Cardiac muscle cell (in vitro differentiated cells and primary cell): ENCODE results near the gene DUOX1. TPM values are rescaled to one million over a fixed set of nuclear protein-coding genes. Genes with fewer than 3 reads are reported as not detected.
"Not testable (repeated sequence)": the region's sequence is repeated elsewhere in the genome, so short reads cannot be mapped to it uniquely, and the experiment has no call there.

Source experiments
- DNase-seq, 2 donors: peaks; one replicate each; pipeline versions ENCODE4 v3.0.0 to v3.0.0-alpha.2; 2010 to 2017; ENCODE audit warnings: low read depth in 1 of 2, low spot score in 1 of 2
- H3K27ac ChIP-seq: fragments of 200-600 bp; sonication (generic); 2 replicates; pipeline ENCODE4 v1.5.1; 2016
- H3K27me3 ChIP-seq: fragments of 200-600 bp; sonication (generic); 2 replicates; pipeline ENCODE4 v1.6.0; 2016; ENCODE audit warnings: control low read depth
- H3K36me3 ChIP-seq: fragments of 200-600 bp; sonication (generic); 2 replicates; pipeline ENCODE4 v1.5.1; 2016; ENCODE audit warnings: control low read depth
- H3K4me1 ChIP-seq: fragments of 200-600 bp; sonication (generic); 2 replicates; pipeline ENCODE4 v1.8.1; 2017; ENCODE audit warnings: low read depth, mild to moderate bottlenecking, mixed run types
- H3K4me3 ChIP-seq: fragments of 200-600 bp; sonication (generic); 2 replicates; pipeline ENCODE4 v1.5.1; 2016; ENCODE audit warnings: mild to moderate bottlenecking
- H3K9me3 ChIP-seq: fragments of 200-600 bp; sonication (generic); 2 replicates; pipeline ENCODE4 v1.5.1; 2017; ENCODE audit warnings: low read depth, mild to moderate bottlenecking, control low read depth
- polyA plus RNA-seq: library from polyadenylated mRNA; unstranded; fragments of >200 nt; fragmentation: Nextera tagmentation; extraction: Ambion mirVana; gene quantifications from 2 replicates; pipeline ENCODE4 v1.2.1, GENCODE V29; 2016
- total RNA-seq: library from RNA; depleted of rRNA; stranded (reverse); fragments of >200 nt; gene quantifications from 2 replicates; pipeline ENCODE4 v1.2.3, GENCODE V29; 2016
- TF ChIP-seq, protein P1 (sequence below): IDR thresholded peaks from 2 replicates; pipeline ENCODE4 v1.5.1; 2012; ENCODE audit warnings: low read depth, mild to moderate bottlenecking, low read length

Gene DUOX1
- total and polyA plus RNA-seq, 2 experiments from 2014 or later, result 0.45 to 6.2 TPM

DNA sequence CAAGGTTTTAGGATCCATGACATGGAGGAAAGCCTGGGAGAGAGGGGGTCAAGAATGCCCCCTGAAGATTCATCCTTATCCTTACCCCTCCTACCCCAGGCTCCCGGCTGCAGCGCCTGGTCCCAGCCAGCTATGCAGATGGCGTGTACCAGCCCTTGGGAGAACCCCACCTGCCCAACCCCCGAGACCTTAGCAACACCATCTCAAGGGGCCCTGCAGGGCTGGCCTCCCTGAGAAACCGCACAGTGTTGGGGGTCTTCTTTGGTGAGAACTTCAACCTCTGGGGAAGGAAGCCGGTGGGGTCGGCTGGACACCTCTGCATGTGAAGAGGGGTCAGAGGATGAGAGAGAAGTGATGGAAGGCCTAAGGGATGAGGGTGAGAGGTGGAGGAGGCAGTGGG lies 4.3 kb downstream of the DUOX1 start:
- no peak for DNase-seq
- TF ChIP-seq, protein P1, sequence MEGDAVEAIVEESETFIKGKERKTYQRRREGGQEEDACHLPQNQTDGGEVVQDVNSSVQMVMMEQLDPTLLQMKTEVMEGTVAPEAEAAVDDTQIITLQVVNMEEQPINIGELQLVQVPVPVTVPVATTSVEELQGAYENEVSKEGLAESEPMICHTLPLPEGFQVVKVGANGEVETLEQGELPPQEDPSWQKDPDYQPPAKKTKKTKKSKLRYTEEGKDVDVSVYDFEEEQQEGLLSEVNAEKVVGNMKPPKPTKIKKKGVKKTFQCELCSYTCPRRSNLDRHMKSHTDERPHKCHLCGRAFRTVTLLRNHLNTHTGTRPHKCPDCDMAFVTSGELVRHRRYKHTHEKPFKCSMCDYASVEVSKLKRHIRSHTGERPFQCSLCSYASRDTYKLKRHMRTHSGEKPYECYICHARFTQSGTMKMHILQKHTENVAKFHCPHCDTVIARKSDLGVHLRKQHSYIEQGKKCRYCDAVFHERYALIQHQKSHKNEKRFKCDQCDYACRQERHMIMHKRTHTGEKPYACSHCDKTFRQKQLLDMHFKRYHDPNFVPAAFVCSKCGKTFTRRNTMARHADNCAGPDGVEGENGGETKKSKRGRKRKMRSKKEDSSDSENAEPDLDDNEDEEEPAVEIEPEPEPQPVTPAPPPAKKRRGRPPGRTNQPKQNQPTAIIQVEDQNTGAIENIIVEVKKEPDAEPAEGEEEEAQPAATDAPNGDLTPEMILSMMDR, result no peak
- H3K4me3 ChIP-seq, result no peak overlapping the region
- H3K27me3 ChIP-seq, result peaks cover 78% of the 10 kb centered on the region
- H3K36me3 ChIP-seq, result no peaks in the 10 kb centered on the region
- H3K27ac ChIP-seq, result no peak overlapping the region
- no peaks in the 10 kb centered on the region for H3K4me1 ChIP-seq
- no peaks in the 10 kb centered on the region for H3K9me3 ChIP-seq

- peak in 1 of 2 donors; percentile 50 for DNase-seq
Measured at GRCh38 chr15:45134682-45135604, 5.1 kb downstream of the DUOX1 start.

DNA sequence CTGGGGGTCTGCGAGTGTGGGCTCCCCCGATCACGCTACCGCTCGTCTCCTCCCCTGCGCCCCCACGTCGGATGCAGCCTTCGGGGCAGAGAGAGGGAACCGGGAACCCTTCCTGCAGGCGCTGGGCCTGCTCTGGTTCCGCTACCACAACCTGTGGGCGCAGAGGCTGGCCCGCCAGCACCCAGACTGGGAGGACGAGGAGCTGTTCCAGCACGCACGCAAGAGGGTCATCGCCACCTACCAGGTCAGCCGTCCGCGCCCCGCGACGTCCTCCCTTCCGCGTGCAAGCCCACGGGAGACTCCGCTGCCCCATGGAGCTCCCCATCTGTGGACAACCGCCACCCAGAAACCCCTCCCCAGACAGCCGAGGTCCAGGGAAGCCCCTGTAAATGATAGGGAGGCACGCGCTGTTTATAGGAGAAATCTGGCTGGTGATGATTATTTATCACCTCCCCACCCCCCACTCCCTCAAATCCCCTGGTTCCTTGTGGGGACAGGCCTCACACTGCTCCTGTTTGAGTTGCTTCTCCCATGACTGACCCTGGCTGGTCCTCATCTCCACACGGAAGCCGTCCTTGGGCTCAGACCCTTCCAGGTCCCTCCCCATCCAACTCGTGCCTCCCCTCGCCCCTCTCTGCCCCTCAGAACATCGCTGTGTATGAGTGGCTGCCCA lies 6.0 kb downstream of the DUOX1 start:
- H3K36me3 ChIP-seq, H3K27ac ChIP-seq, H3K4me1 ChIP-seq, H3K9me3 ChIP-seq, H3K4me3 ChIP-seq, DNase-seq: not testable (repeated sequence)
- peaks cover 60% of the 10 kb centered on the region for H3K27me3 ChIP-seq

More at GRCh38 chr15:45134682-45135604, 5.1 kb downstream of the DUOX1 start:
- Histone ChIP-seq H3K36me3 (no peaks in the 10 kb centered on the region), H3K27ac (no peak overlapping the region), H3K4me1 (no peaks in the 10 kb centered on the region), H3K4me3 (no peak overlapping the region), H3K9me3 (no peaks in the 10 kb centered on the region), H3K27me3 (peaks cover 69% of the 10 kb centered on the region)
- TF ChIP-seq, protein P1, result peak; percentile 20

GRCh38 chr15:45136378-45136764 lies 6.6 kb downstream of the DUOX1 start:
- no peaks in the 10 kb centered on the region for H3K9me3 ChIP-seq
- no peak overlapping the region for H3K4me3 ChIP-seq
- H3K4me1 ChIP-seq, result no peaks in the 10 kb centered on the region
- TF ChIP-seq, protein P1, result peak; percentile 42
- no peaks in the 10 kb centered on the region for H3K36me3 ChIP-seq
- peaks cover 55% of the 10 kb centered on the region for H3K27me3 ChIP-seq
- peak in 1 of 2 donors; percentile 37 for DNase-seq
- H3K27ac ChIP-seq, result no peak overlapping the region

DNA sequence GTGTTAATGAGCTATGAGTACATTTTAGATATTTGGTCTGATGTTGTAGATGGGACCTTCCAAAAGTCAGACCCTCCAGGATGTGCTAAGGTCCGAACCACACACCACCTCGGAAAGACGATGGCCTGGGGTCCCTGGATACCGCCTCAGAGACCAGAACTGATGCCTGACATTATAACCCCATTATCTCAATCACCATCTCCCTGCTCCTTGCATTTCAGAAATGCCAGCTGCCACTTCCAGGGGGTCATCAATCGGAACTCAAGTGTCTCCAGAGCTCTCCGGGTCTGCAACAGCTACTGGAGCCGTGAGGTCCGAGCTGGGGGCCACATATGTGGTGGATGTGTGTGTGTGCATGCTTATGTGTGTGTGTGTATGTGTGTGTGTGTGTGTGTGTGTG lies 7.9 kb downstream of the DUOX1 start:
- DNase-seq, result no peak
- peaks cover 41% of the 10 kb centered on the region for H3K27me3 ChIP-seq

More for the DNA sequence above, 7.9 kb downstream of the DUOX1 start:
- TF ChIP-seq, protein P1, result no peak
- Histone ChIP-seq H3K9me3 (no peaks in the 10 kb centered on the region), H3K36me3 (no peaks in the 10 kb centered on the region), H3K4me3 (no peak overlapping the region), H3K4me1 (no peaks in the 10 kb centered on the region), H3K27ac (no peak overlapping the region)
